DND-41 (cell line): ENCODE measurements around the gene AUTS2.

Source experiments
- ATAC-seq: fragments of 200-7000 bp; cut with Tn5 transposase; 3 replicates; pipeline ENCODE4 v1.9.1; 2021; ENCODE audit warnings: low read depth; ENCODE audit not compliant: insufficient read depth
- DNase-seq: peaks from one replicate; pipeline ENCODE4 v3.0.0-alpha.2; 2020
- H2AFZ ChIP-seq: 2 replicates; pipeline ENCODE4 v1.6.0; 2012; ENCODE audit warnings: low read depth, low read length
- H3K27ac ChIP-seq: 2 replicates; pipeline ENCODE4 v1.5.1; 2012; ENCODE audit warnings: low read length, inconsistent platforms
- H3K27me3 ChIP-seq: fragments of 200-600 bp; sonication (generic); 2 replicates; pipeline ENCODE4 v1.6.0; 2012; ENCODE audit warnings: low read length, mild to moderate bottlenecking, inconsistent platforms; ENCODE audit not compliant: insufficient read depth, poor library complexity
- H3K36me3 ChIP-seq: 2 replicates; pipeline ENCODE4 v1.5.1; 2012; ENCODE audit warnings: low read length, inconsistent platforms; ENCODE audit not compliant: insufficient read depth
- H3K4me1 ChIP-seq: 2 replicates; pipeline ENCODE4 v1.5.1; 2012; ENCODE audit warnings: mild to moderate bottlenecking, low read length; ENCODE audit not compliant: insufficient read depth
- H3K4me2 ChIP-seq: 2 replicates; pipeline ENCODE4 v1.6.0; 2012; ENCODE audit warnings: mild to moderate bottlenecking, moderate library complexity, low read length, inconsistent platforms; ENCODE audit not compliant: insufficient read depth
- H3K4me3 ChIP-seq, 2 experiments: fragments of 200-600 bp in 1 of 2; shearing (Covaris generic) in 1 of 2; 2 replicates each; pipeline ENCODE4 v1.5.1; 2012 to 2016; ENCODE audit warnings: inconsistent platforms in 2 of 2, low read length in 2 of 2, mild to moderate bottlenecking in 2 of 2, low read depth in 1 of 2, moderate library complexity in 1 of 2
- H3K79me2 ChIP-seq: 2 replicates; pipeline ENCODE4 v1.6.0; 2012; ENCODE audit warnings: low read length, inconsistent platforms; ENCODE audit not compliant: insufficient read depth
- H3K9ac ChIP-seq: 2 replicates; pipeline ENCODE4 v1.6.0; 2012; ENCODE audit warnings: low read depth, mild to moderate bottlenecking, inconsistent platforms, low read length, moderate library complexity
- H3K9me3 ChIP-seq: 2 replicates; pipeline ENCODE4 v1.5.1; 2012; ENCODE audit warnings: low read length, moderate library complexity, mild to moderate bottlenecking, inconsistent platforms; ENCODE audit not compliant: insufficient read depth, severe bottlenecking
- H4K20me1 ChIP-seq: 2 replicates; pipeline ENCODE4 v1.6.0; 2012; ENCODE audit warnings: low read length; ENCODE audit not compliant: insufficient read depth
- EZH2 ChIP-seq: IDR thresholded peaks from 3 replicates; pipeline ENCODE4 v1.6.1; 2012; ENCODE audit warnings: borderline replicate concordance, low read depth, mild to moderate bottlenecking, moderate library complexity, low read length, inconsistent platforms; ENCODE audit not compliant: severe bottlenecking
- TF ChIP-seq, protein P1 (sequence below): IDR thresholded peaks from 2 replicates; pipeline ENCODE4 v1.5.1; 2012; ENCODE audit warnings: borderline replicate concordance, low read length, moderate library complexity, mild to moderate bottlenecking; ENCODE audit not compliant: poor library complexity, severe bottlenecking; ENCODE audit errors: extremely low read depth

Gene AUTS2

DNA sequence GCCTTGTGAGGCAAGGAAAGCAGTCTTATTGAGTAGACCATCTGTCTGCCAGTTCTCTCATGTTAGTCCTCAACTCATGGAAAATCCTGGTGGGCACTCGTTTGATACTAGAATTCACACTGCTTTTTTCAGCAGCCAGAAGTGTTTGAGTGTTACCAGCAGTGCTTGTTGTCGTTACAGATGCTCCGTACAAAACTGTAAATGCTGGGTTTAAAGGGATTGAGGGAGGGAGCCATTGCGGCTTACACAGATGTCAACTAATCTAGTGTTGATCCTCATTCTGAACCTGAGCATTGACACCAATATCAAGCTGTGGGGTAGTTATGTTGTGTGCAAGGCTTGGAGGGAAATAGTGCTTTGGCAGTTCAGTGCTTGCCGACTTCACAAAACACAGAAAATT, 348.6 kb downstream of the AUTS2 start:
- H3K4me1 ChIP-seq = peaks cover 7% of the 10 kb centered on the region
- no peak for DNase-seq

DNA sequence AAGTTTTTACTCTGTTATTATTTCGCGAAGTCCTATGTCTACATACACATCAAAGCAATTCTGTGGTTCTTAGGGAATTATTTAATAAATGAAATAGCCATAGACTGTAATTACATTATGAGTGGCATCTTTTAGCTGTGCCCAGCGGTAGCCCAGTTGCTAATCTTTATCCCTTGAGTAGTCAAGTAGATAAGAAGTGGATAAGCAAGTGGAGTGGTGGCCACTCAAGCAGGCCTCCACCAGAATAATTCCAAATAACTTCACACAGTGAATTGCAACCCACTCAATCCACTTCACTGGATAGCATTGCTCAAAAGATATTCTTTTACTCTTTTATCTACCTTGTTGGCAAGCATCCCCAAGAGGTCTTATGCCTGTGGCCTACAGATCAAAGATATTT, 349.7 kb downstream of the AUTS2 start:
- Histone ChIP-seq H3K4me2 (no peak overlapping the region), H3K36me3 (no peaks in the 10 kb centered on the region), H2AFZ (no peak overlapping the region), H3K79me2 (peaks cover 18% of the 10 kb centered on the region; the same call in 1 of the 2 replicates), H3K4me1 (peaks cover 18% of the 10 kb centered on the region), H3K9ac (no peak overlapping the region), H3K9me3 (no peaks in the 10 kb centered on the region), H3K27me3 (no peaks in the 10 kb centered on the region), H4K20me1 (no peaks in the 10 kb centered on the region), H3K4me3 (no peak overlapping the region), H3K27ac (no peak overlapping the region)
- ATAC-seq (no peak), DNase-seq (no peak)
- TF ChIP-seq, protein P1, sequence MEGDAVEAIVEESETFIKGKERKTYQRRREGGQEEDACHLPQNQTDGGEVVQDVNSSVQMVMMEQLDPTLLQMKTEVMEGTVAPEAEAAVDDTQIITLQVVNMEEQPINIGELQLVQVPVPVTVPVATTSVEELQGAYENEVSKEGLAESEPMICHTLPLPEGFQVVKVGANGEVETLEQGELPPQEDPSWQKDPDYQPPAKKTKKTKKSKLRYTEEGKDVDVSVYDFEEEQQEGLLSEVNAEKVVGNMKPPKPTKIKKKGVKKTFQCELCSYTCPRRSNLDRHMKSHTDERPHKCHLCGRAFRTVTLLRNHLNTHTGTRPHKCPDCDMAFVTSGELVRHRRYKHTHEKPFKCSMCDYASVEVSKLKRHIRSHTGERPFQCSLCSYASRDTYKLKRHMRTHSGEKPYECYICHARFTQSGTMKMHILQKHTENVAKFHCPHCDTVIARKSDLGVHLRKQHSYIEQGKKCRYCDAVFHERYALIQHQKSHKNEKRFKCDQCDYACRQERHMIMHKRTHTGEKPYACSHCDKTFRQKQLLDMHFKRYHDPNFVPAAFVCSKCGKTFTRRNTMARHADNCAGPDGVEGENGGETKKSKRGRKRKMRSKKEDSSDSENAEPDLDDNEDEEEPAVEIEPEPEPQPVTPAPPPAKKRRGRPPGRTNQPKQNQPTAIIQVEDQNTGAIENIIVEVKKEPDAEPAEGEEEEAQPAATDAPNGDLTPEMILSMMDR = no peak
- TF ChIP-seq EZH2 = no peak

More for the DNA sequence above, 348.6 kb downstream of the AUTS2 start:
- no peak for ATAC-seq
- Histone ChIP-seq H3K27me3 (no peaks in the 10 kb centered on the region), H3K4me2 (no peak overlapping the region), H3K27ac (no peak overlapping the region), H2AFZ (no peak overlapping the region), H3K79me2 (peaks cover 18% of the 10 kb centered on the region; the same call in 1 of the 2 replicates), H4K20me1 (no peaks in the 10 kb centered on the region), H3K4me3 (no peak overlapping the region), H3K36me3 (no peaks in the 10 kb centered on the region), H3K9ac (no peak overlapping the region), H3K9me3 (no peaks in the 10 kb centered on the region)
- TF ChIP-seq, protein P1 = no peak
- no peak for TF ChIP-seq EZH2

DNA sequence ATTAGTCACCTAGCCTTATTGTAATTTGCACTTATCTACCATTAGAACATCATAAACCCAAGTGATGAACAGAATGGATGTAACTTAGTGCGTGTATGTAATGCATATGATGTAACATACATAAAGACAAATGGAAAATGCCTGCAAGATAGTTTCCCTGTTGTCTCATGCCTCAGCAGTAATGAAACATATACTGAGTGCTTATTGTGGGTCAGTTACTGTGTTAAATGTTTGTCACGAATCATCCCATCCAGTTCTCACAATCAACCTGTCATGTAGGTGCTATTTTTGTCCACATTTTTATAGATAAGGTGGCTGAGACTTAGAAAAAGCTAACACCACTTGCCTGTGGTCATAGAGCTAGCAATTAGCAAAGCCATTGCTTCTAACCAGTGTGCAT, 350.8 kb downstream of the AUTS2 start:
- no peak overlapping the region for H3K9ac ChIP-seq
- peaks cover 16% of the 10 kb centered on the region; the same call in 1 of the 2 replicates for H3K79me2 ChIP-seq
- no peaks in the 10 kb centered on the region for H4K20me1 ChIP-seq
- no peak for ATAC-seq
- peaks cover 29% of the 10 kb centered on the region for H3K4me1 ChIP-seq
- H3K4me3 ChIP-seq = no peak overlapping the region
- H3K36me3 ChIP-seq = no peaks in the 10 kb centered on the region
- no peak overlapping the region for H2AFZ ChIP-seq
- H3K9me3 ChIP-seq = no peaks in the 10 kb centered on the region
- no peak for TF ChIP-seq EZH2
- TF ChIP-seq, protein P1 = no peak
- H3K4me2 ChIP-seq = no peak overlapping the region
- no peak overlapping the region for H3K27ac ChIP-seq
- no peaks in the 10 kb centered on the region for H3K27me3 ChIP-seq
- DNase-seq = no peak

DNA sequence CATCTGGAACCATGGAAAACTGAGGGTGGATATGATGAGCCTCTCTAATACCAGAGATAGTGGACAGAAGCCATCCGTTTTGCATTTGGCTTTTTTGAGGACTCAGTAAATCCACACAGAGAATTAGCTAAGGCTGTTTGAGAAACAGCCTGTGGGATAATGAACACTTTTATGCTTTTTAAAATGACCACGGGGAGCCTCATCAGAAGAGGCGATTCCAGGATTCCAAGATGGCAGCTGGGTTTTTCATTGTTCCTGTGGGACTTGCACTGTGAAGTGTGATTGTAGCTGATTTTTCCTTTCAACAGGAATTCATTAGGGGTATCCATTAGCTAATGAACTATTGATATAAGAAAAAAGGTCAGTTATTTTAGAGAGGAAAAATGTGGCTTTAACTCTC, 353.2 kb downstream of the AUTS2 start:
- H3K36me3 ChIP-seq = no peaks in the 10 kb centered on the region
- H3K4me1 ChIP-seq = peaks cover 46% of the 10 kb centered on the region
- ATAC-seq (no peak), DNase-seq (no peak)
- peaks cover 17% of the 10 kb centered on the region for H3K79me2 ChIP-seq
- H3K4me3 ChIP-seq = no peak overlapping the region
- no peak overlapping the region for H3K4me2 ChIP-seq
- no peak overlapping the region for H3K27ac ChIP-seq
- TF ChIP-seq, protein P1 = no peak
- no peak overlapping the region for H2AFZ ChIP-seq
- no peak overlapping the region for H3K9ac ChIP-seq
- H4K20me1 ChIP-seq = no peaks in the 10 kb centered on the region
- no peaks in the 10 kb centered on the region for H3K9me3 ChIP-seq
- H3K27me3 ChIP-seq = no peaks in the 10 kb centered on the region
